Dedifferentiated amniotic fluid mesenchymal stem cell (primary cell): Measurements from ENCODE around the gene TOMM70.

ENCODE experiments used
- DNase-seq: peaks from one replicate; pipeline ENCODE4 v3.0.0-alpha.2; 2016; ENCODE audit errors: extremely low spot score

The TOMM70 gene

DNA sequence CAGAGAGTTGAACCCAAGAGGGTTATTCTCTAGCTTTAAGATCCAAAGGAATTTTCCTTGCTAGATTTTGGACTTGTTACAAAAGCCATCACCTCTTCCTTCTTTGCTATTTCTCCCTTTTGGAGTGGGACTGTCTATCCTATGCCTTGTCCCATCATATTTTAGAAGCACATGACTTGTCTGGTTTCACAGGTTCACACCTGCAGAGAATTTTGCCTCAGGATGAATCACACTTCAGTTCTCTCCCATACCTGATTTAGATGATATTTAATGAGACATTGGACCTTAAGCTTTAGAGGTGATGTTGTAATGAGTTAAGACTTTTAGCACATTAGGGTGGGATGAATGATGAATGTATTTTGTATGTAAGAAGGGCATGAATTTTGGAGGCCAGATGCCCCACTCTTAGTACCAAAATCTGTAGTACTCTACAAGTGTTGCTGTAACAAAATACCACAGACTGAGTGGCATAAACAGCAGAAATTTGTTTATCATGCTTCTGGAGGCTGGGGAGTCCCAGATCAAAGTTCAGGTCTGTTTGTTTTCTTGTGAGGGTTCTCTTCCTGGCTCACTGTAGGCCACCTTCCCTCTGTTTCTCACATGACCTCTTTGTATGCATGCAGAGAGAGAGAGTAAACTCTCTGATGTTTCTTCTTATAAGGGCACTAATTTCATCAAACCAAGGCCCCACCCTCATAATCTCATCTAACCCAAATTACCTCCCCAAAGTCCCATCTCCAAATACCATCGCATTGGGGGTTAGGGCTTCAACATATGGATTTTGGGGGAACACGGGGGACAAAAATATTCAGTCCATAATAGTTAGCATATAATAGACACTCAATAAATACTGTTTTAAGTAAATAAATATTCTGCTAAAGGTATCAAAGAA lies 10.4 kb upstream of the TOMM70 start:
- no peak for DNase-seq

DNA sequence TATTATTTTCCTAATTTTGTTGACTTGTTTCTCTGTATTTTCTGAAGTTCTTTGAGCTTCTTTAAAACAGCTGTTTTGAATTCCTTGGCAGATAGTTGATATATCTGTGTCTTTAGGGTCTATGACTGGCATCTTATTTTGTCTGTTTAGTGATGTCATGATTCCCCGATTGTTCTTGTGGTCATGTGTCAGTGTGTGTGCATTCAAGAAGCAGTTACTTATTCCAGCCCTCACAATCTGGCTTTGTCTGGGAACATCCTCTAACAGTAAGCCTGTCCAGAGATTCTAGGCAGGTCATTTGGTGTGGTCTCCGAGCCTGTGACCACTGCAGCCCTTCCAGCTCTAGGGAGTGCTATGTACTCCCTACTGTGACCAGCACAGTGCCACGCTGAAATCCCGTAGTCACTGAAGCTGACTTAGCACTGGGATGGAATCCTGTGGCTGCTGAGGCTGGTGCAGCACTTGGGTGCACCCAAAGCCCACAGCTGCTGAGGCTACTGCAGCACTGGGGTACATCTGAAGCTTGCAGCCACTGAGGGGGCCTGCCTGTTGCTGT lies 7.2 kb upstream of the TOMM70 start:
- DNase-seq: no peak

DNA sequence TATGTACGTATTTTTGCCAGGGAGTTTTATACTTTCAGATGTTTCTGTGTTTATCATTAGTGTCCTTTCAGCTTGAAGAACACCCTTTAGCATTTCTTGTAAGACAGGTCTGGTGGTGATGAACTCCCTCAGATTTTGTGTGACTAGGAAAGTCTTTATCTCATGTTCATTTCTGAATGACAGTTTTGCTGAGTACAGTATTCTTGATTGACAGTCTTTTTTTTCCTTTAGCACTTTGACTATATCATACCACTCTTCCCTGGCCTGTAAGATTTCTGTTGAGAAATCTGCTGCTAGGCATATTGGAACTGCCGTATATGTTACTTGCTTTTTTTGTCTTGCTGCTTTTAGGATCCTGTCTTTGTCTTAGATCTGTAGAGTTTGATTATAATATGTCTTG lies 6.3 kb upstream of the TOMM70 start:
- no peak for DNase-seq

DNA sequence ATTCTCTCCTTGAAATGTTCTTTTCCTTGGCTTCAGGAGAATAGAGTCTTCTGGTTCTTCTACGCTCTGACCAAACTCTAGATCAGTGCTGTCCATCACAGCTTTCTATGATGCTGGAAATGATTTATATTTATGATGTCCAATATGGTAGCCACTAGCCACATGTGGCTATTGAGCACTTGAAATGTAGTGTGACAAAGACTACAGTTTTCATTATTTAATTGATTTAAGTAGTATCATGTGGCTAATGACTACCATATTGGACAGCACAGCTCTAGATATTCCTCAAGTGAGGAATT lies 3.3 kb upstream of the TOMM70 start:
- DNase-seq: no peak

DNA sequence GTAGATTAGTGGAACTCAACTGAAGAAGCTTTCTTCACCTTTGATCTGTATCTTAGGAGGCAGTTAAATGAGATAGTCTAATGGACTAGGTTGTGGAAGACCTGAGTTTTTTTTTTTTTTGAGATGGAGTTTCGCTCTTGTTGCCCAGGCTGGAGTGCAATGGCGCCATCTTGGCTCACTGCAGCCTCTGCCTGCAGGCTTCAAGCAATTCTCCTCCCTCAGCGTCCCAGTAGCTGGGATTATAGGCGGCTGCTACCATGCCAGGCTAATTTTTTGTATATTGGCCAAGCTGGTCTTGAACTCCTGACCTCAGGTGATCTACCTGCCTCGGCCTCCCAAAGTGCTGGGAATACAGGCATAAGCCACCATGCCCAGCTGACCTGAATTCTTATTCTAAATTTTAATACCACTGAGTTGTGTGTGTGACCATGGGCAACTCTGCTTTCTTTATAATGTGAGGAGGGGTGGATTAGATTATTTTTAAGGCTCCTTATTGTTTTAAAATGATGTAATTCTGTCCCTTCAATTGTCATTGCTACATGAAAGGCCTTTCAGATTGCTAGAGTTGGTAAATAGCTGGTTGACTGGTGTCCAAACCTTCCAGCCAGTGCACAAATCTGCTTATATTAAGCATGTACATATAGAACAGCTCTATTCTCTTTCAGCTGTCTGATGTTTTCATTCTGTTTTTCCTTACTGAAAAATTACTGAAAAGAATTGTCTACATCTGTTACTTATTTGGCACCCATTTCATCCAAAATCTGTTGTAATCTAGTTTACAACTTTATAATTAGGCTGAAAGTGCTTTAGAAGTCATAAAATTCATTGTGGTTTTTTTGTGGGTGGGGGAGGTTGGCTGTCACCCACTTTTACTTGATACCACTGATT lies 2.7 kb upstream of the TOMM70 start:
- no peak for DNase-seq

DNA sequence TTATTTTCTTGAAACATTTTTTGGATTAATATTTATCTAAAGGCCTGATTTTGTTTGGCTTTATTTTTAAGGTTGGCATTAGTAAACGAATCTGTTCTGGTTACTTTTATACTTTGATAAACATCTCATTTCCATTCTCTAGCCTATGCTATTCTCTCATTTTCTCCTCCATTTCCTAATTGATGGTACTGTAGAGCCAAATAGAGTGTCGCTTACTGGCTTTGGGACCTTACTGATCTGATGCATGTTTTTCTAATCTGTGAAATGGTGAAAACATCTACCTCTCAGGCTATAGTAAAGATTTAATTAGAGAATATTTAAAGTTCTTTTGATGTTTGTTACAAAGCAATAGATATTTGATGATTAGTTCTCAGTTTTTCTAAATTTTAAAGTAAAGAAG lies 2.0 kb upstream of the TOMM70 start:
- no peak for DNase-seq

GRCh38 chr3:100402256-100402655 lies 1.4 kb upstream of the TOMM70 start:
- DNase-seq: peak; percentile 83

DNA sequence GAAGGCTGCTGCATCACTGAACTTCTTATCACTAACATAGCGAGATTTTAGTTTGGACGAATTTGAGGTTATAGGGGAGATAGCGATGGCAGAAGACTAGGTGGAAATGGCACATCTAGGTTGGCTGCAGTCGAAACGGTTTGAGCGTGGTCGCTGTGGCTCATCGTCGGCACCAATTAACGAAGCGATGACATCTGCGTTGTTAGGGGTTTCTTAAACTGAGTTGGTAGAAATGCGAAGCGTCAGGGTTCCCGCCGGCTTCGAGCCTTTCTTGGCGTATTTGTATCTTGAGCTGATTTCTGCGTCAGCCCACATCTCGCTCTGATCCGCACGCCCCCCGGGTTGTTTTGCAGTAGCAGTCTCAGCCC lies 769 bp upstream of the TOMM70 start:
- peak; percentile 37 for DNase-seq

GRCh38 chr3:100400419-100400779 lies 490 bp downstream of the TOMM70 start:
- no peak for DNase-seq

GRCh38 chr3:100399341-100400071 lies 1.4 kb downstream of the TOMM70 start:
- no peak for DNase-seq

DNA sequence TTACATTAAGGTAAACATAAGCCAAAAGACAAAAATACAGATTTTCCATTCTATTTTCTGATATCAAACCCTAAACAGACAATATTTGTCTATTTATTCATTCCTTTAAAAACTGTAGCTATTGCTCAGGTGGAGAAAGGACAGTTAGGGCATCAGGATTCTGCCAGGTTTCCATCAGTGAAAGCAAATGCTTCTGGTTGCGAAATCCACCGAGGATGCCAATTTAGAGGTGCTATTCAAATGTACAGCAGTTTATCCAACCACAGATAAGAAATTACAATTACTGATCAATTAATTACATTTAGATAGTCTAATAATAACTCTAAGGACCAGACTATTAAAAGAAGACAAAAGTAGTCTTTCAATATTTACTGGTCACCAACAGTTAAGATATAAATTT lies 3.9 kb downstream of the TOMM70 start:
- DNase-seq: no peak

DNA sequence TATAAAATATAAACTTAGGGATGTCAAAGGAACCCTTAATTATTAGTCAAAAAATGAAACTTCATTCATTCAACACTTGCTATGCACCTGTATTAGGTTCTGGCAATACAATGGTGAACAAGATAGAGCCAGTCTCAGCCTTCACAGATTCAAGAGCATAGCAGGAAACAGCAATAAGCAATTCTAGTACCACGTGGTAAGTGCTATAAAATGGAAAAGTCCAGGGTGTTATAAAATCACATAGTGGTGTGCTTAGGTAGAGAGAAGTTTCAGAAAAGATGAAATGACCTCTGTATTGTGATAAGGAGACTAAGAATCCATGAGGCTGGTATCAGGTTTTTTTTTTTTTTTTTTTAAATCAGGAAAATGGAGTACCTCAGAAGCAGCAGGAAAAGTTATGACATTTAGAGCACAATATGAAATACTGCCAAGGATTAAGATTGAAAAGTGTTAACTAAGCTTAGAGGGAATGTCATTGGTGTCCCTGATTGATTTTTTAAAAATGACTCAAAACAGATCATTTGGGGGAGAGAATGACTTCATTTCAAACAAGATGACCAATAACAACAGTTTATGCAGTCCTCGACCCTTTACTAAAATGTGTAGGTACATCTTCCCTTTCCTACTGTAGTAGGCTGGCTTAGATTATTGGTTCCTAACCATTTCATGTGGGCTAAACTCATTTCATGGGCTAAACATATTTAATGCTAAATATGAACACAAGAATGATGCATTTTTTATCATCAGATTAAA lies 5.0 kb downstream of the TOMM70 start:
- no peak for DNase-seq

- DNase-seq: no peak
Observed at GRCh38 chr3:100389025-100389424, 11.9 kb downstream of the TOMM70 start.

GRCh38 chr3:100386437-100387074 lies 14.3 kb downstream of the TOMM70 start:
- no peak for DNase-seq

DNA sequence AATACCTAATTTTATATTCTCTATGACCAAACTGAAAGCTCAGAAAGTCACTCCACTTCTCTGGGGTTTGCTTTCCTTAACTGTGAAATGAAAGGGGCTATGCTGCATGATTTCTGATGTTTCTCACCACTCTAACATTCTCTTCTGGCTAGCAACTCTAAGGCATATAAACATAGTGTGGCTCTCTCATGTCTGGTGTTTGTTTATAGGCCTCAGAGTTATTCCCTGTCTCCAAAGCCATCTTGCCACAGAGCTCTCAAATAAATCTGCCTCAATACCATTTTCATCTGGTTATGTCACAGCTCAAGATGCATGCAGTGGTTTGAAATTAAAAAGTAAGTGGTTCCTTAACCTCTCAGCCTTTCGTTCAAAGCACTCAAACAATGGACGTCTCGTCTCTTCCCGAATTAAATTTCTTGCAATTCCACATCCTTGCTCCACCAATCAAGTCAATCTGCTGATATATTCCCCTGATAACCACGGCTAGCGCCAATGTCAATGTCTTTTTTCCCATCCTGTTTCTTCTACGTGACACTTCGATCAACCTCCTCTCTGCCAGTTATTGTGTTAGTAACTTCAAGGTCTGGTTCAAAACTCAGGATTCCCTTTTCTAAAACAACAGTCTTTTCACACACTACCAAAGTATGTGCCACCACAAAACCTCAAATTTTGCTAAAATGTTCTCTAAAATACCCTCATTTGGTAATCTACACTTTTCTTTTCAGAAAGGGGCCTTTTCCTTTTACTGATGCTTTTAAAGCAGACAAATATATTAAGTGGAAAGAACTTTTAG lies 16.0 kb downstream of the TOMM70 start:
- no peak for DNase-seq

- no peak for DNase-seq
Observed at GRCh38 chr3:100376301-100376700, 24.6 kb downstream of the TOMM70 start.

DNA sequence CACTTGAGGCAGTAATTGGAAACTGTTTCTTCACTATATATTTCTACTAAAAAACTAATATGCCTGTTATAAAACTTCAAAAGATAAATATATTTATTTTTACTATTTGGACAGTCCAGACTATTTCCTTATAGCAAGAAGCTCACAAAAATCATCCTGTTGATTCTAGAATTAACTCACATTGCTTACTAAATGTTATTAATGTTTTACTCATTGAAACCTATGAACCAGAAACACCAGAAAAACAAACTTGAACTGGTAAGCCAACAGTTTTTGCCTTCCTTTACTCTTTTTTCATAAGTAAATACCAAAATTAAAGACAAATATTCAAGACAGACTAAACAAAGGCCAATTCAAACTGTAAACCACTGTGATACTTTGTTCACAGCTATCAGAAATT lies 26.4 kb downstream of the TOMM70 start:
- DNase-seq: no peak

GRCh38 chr3:100370756-100371155 lies 30.1 kb downstream of the TOMM70 start:
- no peak for DNase-seq

- DNase-seq: no peak
Observed at GRCh38 chr3:100368441-100368840, 32.4 kb downstream of the TOMM70 start.

DNA sequence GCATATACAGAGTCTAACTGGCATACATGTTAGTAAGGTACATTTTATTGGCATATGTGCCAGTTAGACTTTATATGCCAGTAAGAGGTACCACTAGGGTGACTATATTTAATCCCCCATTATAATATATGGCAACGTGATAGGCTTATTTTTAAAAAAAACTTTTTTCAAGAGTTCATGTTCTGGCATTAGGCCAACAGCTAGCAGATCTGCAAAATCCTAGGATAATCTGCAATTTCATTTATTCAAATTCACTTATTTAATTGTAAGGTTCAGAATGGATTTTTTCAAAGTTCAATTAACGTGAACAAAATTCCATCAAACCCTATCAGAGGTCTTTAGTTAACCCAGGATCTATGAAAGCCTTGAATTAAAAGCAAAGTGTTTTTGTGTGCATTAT lies 34.5 kb downstream of the TOMM70 start:
- DNase-seq: no peak
